Erythroblast (primary cell): ENCODE measurements around the gene NUP98.

ENCODE experiments used
- GATA1 ChIP-seq: IDR thresholded peaks from 2 replicates; pipeline ENCODE4 v1.6.1; 2011; ENCODE audit warnings: low read depth, mild to moderate bottlenecking, control low read depth, low read length, moderate library complexity
- POLR2A ChIP-seq: IDR thresholded peaks from 2 replicates; pipeline ENCODE4 v1.6.1; 2011; ENCODE audit warnings: mild to moderate bottlenecking, low read length

DNA sequence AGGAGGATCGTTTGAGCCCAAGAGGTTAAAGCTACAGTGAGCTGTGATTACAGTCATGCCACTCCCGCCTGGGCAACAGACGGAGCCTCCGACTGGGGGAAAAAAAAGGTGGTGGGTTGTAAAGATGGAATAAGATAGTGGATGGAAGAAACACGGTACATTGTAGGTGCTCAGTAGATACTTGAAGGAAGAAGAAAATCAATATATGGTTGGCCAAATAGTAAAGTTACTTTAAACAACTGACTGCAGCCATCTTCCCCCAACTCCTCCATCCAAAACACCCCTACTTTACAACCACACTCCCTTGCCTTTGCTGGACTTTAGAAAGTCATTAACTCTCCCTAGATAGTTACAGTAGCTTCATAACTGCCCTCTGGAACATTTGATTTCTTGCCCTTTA, 2.5 kb upstream of the NUP98 start:
- no peak for TF ChIP-seq POLR2A
- no peak for TF ChIP-seq GATA1
